CD14-positive monocyte (primary cell): ENCODE measurements around the gene CPA3. TPM values are rescaled to one million over a fixed set of nuclear protein-coding genes. Genes with fewer than 3 reads are reported as not detected.

Experiments
- DNase-seq, 3 donors: peaks; one replicate each; pipeline ENCODE4 v3.0.0-alpha.2; 2011 to 2022
- H2AFZ ChIP-seq: 2 replicates; pipeline ENCODE4 v1.6.0; 2012; ENCODE audit warnings: mild to moderate bottlenecking, low read depth, low read length, inconsistent platforms; ENCODE audit not compliant: insufficient read depth, poor library complexity, severe bottlenecking
- H3K27ac ChIP-seq, 2 donors: 1 replicate in 1 of 2; 2 replicates in 1 of 2; pipeline ENCODE4 v1.5.1; 2012 to 2013; ENCODE audit warnings: low read length in 2 of 2, control low read depth in 1 of 2, inconsistent platforms in 1 of 2, low read depth in 1 of 2, mild to moderate bottlenecking in 1 of 2
- H3K27me3 ChIP-seq, 2 donors: one replicate each; pipeline versions ENCODE4 v1.6.0 to v1.6.1; 2011 to 2013; ENCODE audit warnings: low read length in 2 of 2; ENCODE audit not compliant: control insufficient read depth in 2 of 2, insufficient read depth in 2 of 2
- H3K36me3 ChIP-seq, 2 donors: replicated peaks in 1 of 2; 1 replicate in 1 of 2; 2 replicates in 1 of 2; pipeline versions ENCODE4 v1.5.1 to v1.6.1; 2012 to 2013; ENCODE audit warnings: low read length in 2 of 2, control low read depth in 1 of 2, inconsistent platforms in 1 of 2, mild to moderate bottlenecking in 1 of 2; ENCODE audit not compliant: insufficient read depth in 2 of 2, control insufficient read depth in 1 of 2
- H3K4me1 ChIP-seq, 2 donors: 1 replicate in 1 of 2; 2 replicates in 1 of 2; pipeline versions ENCODE4 v1.5.1 to v1.6.1; 2012 to 2013; ENCODE audit warnings: low read length in 2 of 2, control low read depth in 1 of 2, inconsistent platforms in 1 of 2, mild to moderate bottlenecking in 1 of 2, moderate library complexity in 1 of 2; ENCODE audit not compliant: insufficient read depth in 2 of 2, control insufficient read depth in 1 of 2
- H3K4me2 ChIP-seq: replicated peaks from 2 replicates; pipeline ENCODE3; 2012; ENCODE audit warnings: low read length, moderate library complexity, mild to moderate bottlenecking; ENCODE audit not compliant: poor library complexity, severe bottlenecking; ENCODE audit errors: extremely low read depth
- H3K4me3 ChIP-seq, 3 experiments: fragments of 200-600 bp in 1 of 3; sonication (generic) in 1 of 3; replicated peaks in 1 of 3; 1 replicate in 2 of 3; 2 replicates in 1 of 3; pipeline ENCODE4 v1.5.1; 2011 to 2013; ENCODE audit warnings: low read length in 3 of 3, mild to moderate bottlenecking in 3 of 3, control low read depth in 2 of 3, low read depth in 2 of 3, inconsistent platforms in 1 of 3, moderate library complexity in 1 of 3
- H3K79me2 ChIP-seq: 2 replicates; pipeline ENCODE4 v1.6.0; 2012; ENCODE audit warnings: mild to moderate bottlenecking, control low read depth, inconsistent platforms, low read length, moderate library complexity; ENCODE audit not compliant: insufficient read depth
- H3K9ac ChIP-seq: 2 replicates; pipeline ENCODE4 v1.6.0; 2017; ENCODE audit warnings: low read length, mild to moderate bottlenecking; ENCODE audit not compliant: insufficient read depth, poor library complexity, severe bottlenecking
- H3K9me3 ChIP-seq, 2 donors: replicated peaks in 1 of 2; 1 replicate in 1 of 2; 2 replicates in 1 of 2; pipeline versions ENCODE4 v1.5.1 to v1.6.1; 2012 to 2013; ENCODE audit warnings: low read length in 2 of 2, control low read depth in 1 of 2; ENCODE audit not compliant: control insufficient read depth in 1 of 2, insufficient read depth in 1 of 2
- H4K20me1 ChIP-seq: 2 replicates; pipeline ENCODE4 v1.6.0; 2012; ENCODE audit warnings: mild to moderate bottlenecking, low read length, control low read depth, moderate library complexity; ENCODE audit not compliant: insufficient read depth
- H3K27ac Mint-ChIP-seq, 7 donors: one replicate each; pipeline ENCODE4 v1.8.0; 2020; ENCODE audit warnings: mild to moderate bottlenecking in 7 of 7, mixed read lengths in 7 of 7, moderate library complexity in 6 of 7, inconsistent platforms in 2 of 7
- H3K27me3 Mint-ChIP-seq, 3 donors: one replicate each; pipeline ENCODE4 v1.8.0; 2021 to 2022; ENCODE audit warnings: low read depth in 3 of 3, mild to moderate bottlenecking in 3 of 3, mixed read lengths in 3 of 3, moderate library complexity in 3 of 3, inconsistent platforms in 1 of 3
- H3K36me3 Mint-ChIP-seq, 2 donors: one replicate each; pipeline ENCODE4 v1.8.0; 2020; ENCODE audit warnings: mixed read lengths in 2 of 2, inconsistent platforms in 1 of 2, mild to moderate bottlenecking in 1 of 2
- H3K4me1 Mint-ChIP-seq: one replicate; pipeline ENCODE4 v1.8.0; 2020; ENCODE audit warnings: mild to moderate bottlenecking, mixed read lengths
- H3K4me3 Mint-ChIP-seq, 2 donors: one replicate each; pipeline ENCODE4 v1.8.0; 2020; ENCODE audit warnings: mild to moderate bottlenecking in 2 of 2, mixed read lengths in 2 of 2, moderate library complexity in 1 of 2
- H3K9me3 Mint-ChIP-seq, 7 donors: one replicate each; pipeline ENCODE4 v1.8.0; 2020 to 2022; ENCODE audit warnings: mixed read lengths in 7 of 7, mild to moderate bottlenecking in 6 of 7, moderate library complexity in 6 of 7, inconsistent platforms in 2 of 7
- WGBS: methylation state at CpG from one replicate; pipeline ENCODE4 v1.1.5; 2013; ENCODE audit warnings: missing lambda C conversion rate; ENCODE audit not compliant: insufficient coverage; 5-methylcytosine and 5-hydroxymethylcytosine counted together
- intact Hi-C, 2 donors: fragments of 100-400 bp; cut with micrococcal nuclease; formaldehyde crosslinking; loops; one replicate each; pipeline versions ENCODE4 v1.15.0 to v1.15.1; 2023
- polyA plus RNA-seq, 3 donors: library from polyadenylated mRNA; depleted of rRNA in 1 of 3; unstranded in 2 of 3; stranded (reverse) in 1 of 3; fragments of 300-500 nt in 2 of 3; fragments of >200 nt in 1 of 3; fragmentation: Illumina TruSeq in 2 of 3; gene quantifications; 1 replicate in 2 of 3; 2 replicates in 1 of 3; pipeline ENCODE4 v1.2.3, GENCODE V29; 2012 to 2021
- TF ChIP-seq, protein P1 (sequence below): fragments of 200-600 bp; IDR thresholded peaks from one replicate; pipeline ENCODE4 v1.8.0; 2022; ENCODE audit warnings: antibody characterized with exemption, mild to moderate bottlenecking

Gene CPA3
- polyA plus RNA-seq, 3 donors: not detected

GRCh38 chr3:148911173-148911572, 46.1 kb downstream of the CPA3 start:
- H3K36me3 ChIP-seq: no peaks in the 10 kb centered on the region
- WGBS: no CpG with 5 or more reads among the region's 2 CpGs
- no peaks in the 10 kb centered on the region for H3K9me3 ChIP-seq
- H4K20me1 ChIP-seq: no peaks in the 10 kb centered on the region
- no peak overlapping the region for H2AFZ ChIP-seq
- no peak overlapping the region for H3K4me2 ChIP-seq
- no peak overlapping the region for H3K9ac ChIP-seq
- Mint-ChIP-seq H3K4me3 (no peak overlapping the region), H3K9me3 (peaks cover 0 to 2% (median 0%) of the 10 kb centered on the region in 7 donors), H3K27me3 (peaks cover 0 to 3% (median 2%) of the 10 kb centered on the region in 3 donors), H3K27ac (no peak overlapping the region), H3K4me1 (peaks cover 10% of the 10 kb centered on the region), H3K36me3 (no peaks in the 10 kb centered on the region)
- TF ChIP-seq, protein P1, sequence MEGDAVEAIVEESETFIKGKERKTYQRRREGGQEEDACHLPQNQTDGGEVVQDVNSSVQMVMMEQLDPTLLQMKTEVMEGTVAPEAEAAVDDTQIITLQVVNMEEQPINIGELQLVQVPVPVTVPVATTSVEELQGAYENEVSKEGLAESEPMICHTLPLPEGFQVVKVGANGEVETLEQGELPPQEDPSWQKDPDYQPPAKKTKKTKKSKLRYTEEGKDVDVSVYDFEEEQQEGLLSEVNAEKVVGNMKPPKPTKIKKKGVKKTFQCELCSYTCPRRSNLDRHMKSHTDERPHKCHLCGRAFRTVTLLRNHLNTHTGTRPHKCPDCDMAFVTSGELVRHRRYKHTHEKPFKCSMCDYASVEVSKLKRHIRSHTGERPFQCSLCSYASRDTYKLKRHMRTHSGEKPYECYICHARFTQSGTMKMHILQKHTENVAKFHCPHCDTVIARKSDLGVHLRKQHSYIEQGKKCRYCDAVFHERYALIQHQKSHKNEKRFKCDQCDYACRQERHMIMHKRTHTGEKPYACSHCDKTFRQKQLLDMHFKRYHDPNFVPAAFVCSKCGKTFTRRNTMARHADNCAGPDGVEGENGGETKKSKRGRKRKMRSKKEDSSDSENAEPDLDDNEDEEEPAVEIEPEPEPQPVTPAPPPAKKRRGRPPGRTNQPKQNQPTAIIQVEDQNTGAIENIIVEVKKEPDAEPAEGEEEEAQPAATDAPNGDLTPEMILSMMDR: no peak
- H3K27me3 ChIP-seq: no peaks in the 10 kb centered on the region
- no peaks in the 10 kb centered on the region for H3K79me2 ChIP-seq
- no peak overlapping the region for H3K27ac ChIP-seq
- no peak overlapping the region for H3K4me3 ChIP-seq
- no peak for DNase-seq
- no peaks in the 10 kb centered on the region for H3K4me1 ChIP-seq
- intact Hi-C loops: no loop called here

- WGBS: 100% methylated on average over 1 of the region's 2 CpGs
- Histone ChIP-seq H3K79me2 (no peaks in the 10 kb centered on the region), H3K27me3 (no peaks in the 10 kb centered on the region), H3K4me3 (no peak overlapping the region), H3K36me3 (no peaks in the 10 kb centered on the region), H3K9me3 (no peaks in the 10 kb centered on the region), H4K20me1 (no peaks in the 10 kb centered on the region), H3K27ac (no peak overlapping the region), H3K9ac (no peak overlapping the region), H3K4me1 (no peaks in the 10 kb centered on the region), H3K4me2 (no peak overlapping the region), H2AFZ (no peak overlapping the region)
- Mint-ChIP-seq H3K4me3 (no peak overlapping the region), H3K9me3 (peaks cover 0 to 2% (median 0%) of the 10 kb centered on the region in 7 donors), H3K27me3 (peaks cover 0 to 3% (median 2%) of the 10 kb centered on the region in 3 donors), H3K36me3 (no peaks in the 10 kb centered on the region), H3K4me1 (peaks cover 10% of the 10 kb centered on the region), H3K27ac (no peak overlapping the region)
- DNase-seq: no peak
- TF ChIP-seq, protein P1: no peak
- intact Hi-C loops: no loop called here
Observed at GRCh38 chr3:148911592-148911991, 46.5 kb downstream of the CPA3 start.
